ENCODE results near the gene IL10RA. TPM values are rescaled to one million over a fixed set of nuclear protein-coding genes. Genes with fewer than 3 reads are reported as not detected.

IL10RA gene
- total and polyA plus RNA-seq, 2 donors = 22.7 to 24.2 TPM

Other genes with a start within 250 kb of the IL10RA start
- 0.47 TPM for gene DSCAML1, start 189.2 kb upstream of the IL10RA start, total RNA-seq
- gene DSCAML1, start 189.2 kb upstream of the IL10RA start, polyA plus RNA-seq = 0.32 TPM
- gene FXYD2, start 161.7 kb upstream of the IL10RA start, total RNA-seq = 78.9 TPM
- gene FXYD2, start 161.7 kb upstream of the IL10RA start, polyA plus RNA-seq = 100 TPM
- 25.7 TPM for gene FXYD6, start 109.7 kb upstream of the IL10RA start, total RNA-seq
- gene FXYD6, start 109.7 kb upstream of the IL10RA start, polyA plus RNA-seq = 24.1 TPM
- gene TMPRSS13, start 57.0 kb upstream of the IL10RA start, total RNA-seq = 1.5 TPM
- 3.5 TPM for gene TMPRSS13, start 57.0 kb upstream of the IL10RA start, polyA plus RNA-seq
- gene TMPRSS4, start 90.7 kb downstream of the IL10RA start, total RNA-seq = 2.5 TPM
- gene TMPRSS4, start 90.7 kb downstream of the IL10RA start, polyA plus RNA-seq = 7.4 TPM
- gene SMIM35, start 100.6 kb downstream of the IL10RA start, total RNA-seq = 0.05 TPM
- gene SMIM35, start 100.6 kb downstream of the IL10RA start, polyA plus RNA-seq = 0.09 TPM
- gene SCN4B, start 166.4 kb downstream of the IL10RA start, total RNA-seq = 2.1 TPM
- 1.3 TPM for gene SCN4B, start 166.4 kb downstream of the IL10RA start, polyA plus RNA-seq
- 1.6 TPM for gene SCN2B, start 190.2 kb downstream of the IL10RA start, total RNA-seq
- gene SCN2B, start 190.2 kb downstream of the IL10RA start, polyA plus RNA-seq = 0.73 TPM
- gene JAML, start 238.6 kb downstream of the IL10RA start, total RNA-seq = 58.8 TPM
- gene JAML, start 238.6 kb downstream of the IL10RA start, polyA plus RNA-seq = 39.7 TPM